Small intestine (tissue), 7 donors: ENCODE data around the gene ZNF80. TPM values are rescaled to one million over a fixed set of nuclear protein-coding genes. Genes with fewer than 3 reads are reported as not detected.

ENCODE experiments used
- DNase-seq, 2 donors: peaks; one replicate each; pipeline versions ENCODE4 v3.0.0 to v3.0.0-alpha.2; 2013
- FAIRE-seq: peaks from 2 replicates; lab custom pipeline; 2012; peaks lifted over from hg19 to GRCh38; lab: Jason Lieb, UNC
- H3K27ac ChIP-seq, 3 donors: one replicate each; pipeline ENCODE4 v1.5.1; 2013; ENCODE audit warnings: low read length in 2 of 3, mild to moderate bottlenecking in 2 of 3, control low read depth in 1 of 3, inconsistent platforms in 1 of 3, low read depth in 1 of 3, moderate library complexity in 1 of 3
- H3K27me3 ChIP-seq, 3 donors: one replicate each; pipeline ENCODE4 v1.6.1; 2013; ENCODE audit warnings: low read length in 3 of 3, inconsistent platforms in 1 of 3; ENCODE audit not compliant: control insufficient read depth in 3 of 3, insufficient read depth in 3 of 3
- H3K36me3 ChIP-seq, 3 donors: one replicate each; pipeline ENCODE4 v1.6.1; 2013; ENCODE audit warnings: low read length in 3 of 3, inconsistent platforms in 1 of 3, low read depth in 1 of 3, mild to moderate bottlenecking in 1 of 3, moderate library complexity in 1 of 3; ENCODE audit not compliant: control insufficient read depth in 3 of 3, insufficient read depth in 2 of 3
- H3K4me1 ChIP-seq, 3 donors: one replicate each; pipeline ENCODE4 v1.6.1; 2013; ENCODE audit warnings: low read length in 2 of 3, inconsistent platforms in 1 of 3, low read depth in 1 of 3, mild to moderate bottlenecking in 1 of 3, moderate library complexity in 1 of 3; ENCODE audit not compliant: control insufficient read depth in 3 of 3, insufficient read depth in 2 of 3
- H3K4me3 ChIP-seq, 3 donors: one replicate each; pipeline ENCODE4 v1.5.1; 2013; ENCODE audit warnings: low read length in 3 of 3, control low read depth in 1 of 3, inconsistent platforms in 1 of 3, low read depth in 1 of 3, mild to moderate bottlenecking in 1 of 3, moderate library complexity in 1 of 3
- H3K9me3 ChIP-seq, 2 donors: one replicate each; pipeline ENCODE4 v1.6.1; 2013; ENCODE audit warnings: low read depth in 1 of 2, low read length in 1 of 2; ENCODE audit not compliant: control insufficient read depth in 2 of 2, insufficient read depth in 1 of 2
- WGBS, 3 donors: extraction: QIAGEN DNeasy Blood & Tissue Kit; methylation state at CpG; one replicate each; pipeline ENCODE4 v1.1.7; 2013; 5-methylcytosine and 5-hydroxymethylcytosine counted together
- polyA plus RNA-seq, 4 donors: library from polyadenylated mRNA; stranded (reverse) in 3 of 4; unstranded in 1 of 4; fragments of 200-250 nt in 3 of 4; fragments of 120-200 nt in 1 of 4; gene quantifications; one replicate each; pipeline versions ENCODE4 v1.2.1 to v1.2.3, GENCODE V29; 2013
- donor health status: healthy with polysubstance abuse.
- donor health status: control.
- donor health status: control.
- donor health status: Bipolar disorder and iron deficiency.
- donor health status: healthy.

Gene ZNF80
- polyA plus RNA-seq, 4 donors = 0.01 to 0.03 TPM; not detected in 2

- H3K36me3 ChIP-seq = no peaks in the 10 kb centered on the region
- H3K4me1 ChIP-seq = no peaks in the 10 kb centered on the region
- H3K27ac ChIP-seq = no peak overlapping the region
- FAIRE-seq (no peak), DNase-seq (no peak)
- peaks cover 0 to 18% of the 10 kb centered on the region in 2 donors for H3K9me3 ChIP-seq
- no peaks in the 10 kb centered on the region for H3K27me3 ChIP-seq
- WGBS, 3 donors = 95 to 100% (median 96%) methylated on average over 1 of the region's 1 CpG
- no peak overlapping the region for H3K4me3 ChIP-seq
Measured at GRCh38 chr3:114227076-114227475, 10.3 kb downstream of the ZNF80 start.

GRCh38 chr3:114226313-114226712, 11.1 kb downstream of the ZNF80 start:
- Histone ChIP-seq H3K27ac (peak overlapping the region in 1 of 3 donors; percentile 14), H3K9me3 (peaks cover 0 to 18% of the 10 kb centered on the region in 2 donors), H3K4me3 (no peak overlapping the region), H3K27me3 (no peaks in the 10 kb centered on the region), H3K4me1 (no peaks in the 10 kb centered on the region), H3K36me3 (no peaks in the 10 kb centered on the region)
- FAIRE-seq = no peak
- WGBS, 3 donors = 78 to 86% (median 80%) methylated on average over 2 of the region's 2 CpGs
- DNase-seq = no peak

GRCh38 chr3:114223143-114223542, 14.2 kb downstream of the ZNF80 start:
- Histone ChIP-seq H3K27ac (no peak overlapping the region), H3K4me1 (no peaks in the 10 kb centered on the region), H3K36me3 (no peaks in the 10 kb centered on the region), H3K27me3 (no peaks in the 10 kb centered on the region), H3K4me3 (no peak overlapping the region), H3K9me3 (peaks cover 0 to 18% of the 10 kb centered on the region in 2 donors)
- 63 to 77% (median 68%) methylated on average over 3 of the region's 3 CpGs for WGBS, 3 donors
- FAIRE-seq (no peak), DNase-seq (peak in 1 of 2 donors; percentile 51)

- FAIRE-seq (no peak), DNase-seq (no peak)
- Histone ChIP-seq H3K9me3 (peaks cover 0 to 18% of the 10 kb centered on the region in 2 donors), H3K4me1 (no peaks in the 10 kb centered on the region), H3K27ac (peak overlapping the region in 2 of 3 donors; percentile 16 to 64), H3K36me3 (no peaks in the 10 kb centered on the region), H3K27me3 (no peaks in the 10 kb centered on the region), H3K4me3 (no peak overlapping the region)
- WGBS, 3 donors = 70 to 88% (median 88%) methylated on average over 1 of the region's 1 CpG
Measured at GRCh38 chr3:114221881-114222264, 15.5 kb downstream of the ZNF80 start.

- H3K27me3 ChIP-seq = no peaks in the 10 kb centered on the region
- peak overlapping the region in 1 of 3 donors; percentile 64 for H3K27ac ChIP-seq
- H3K9me3 ChIP-seq = peaks cover 0 to 18% of the 10 kb centered on the region in 2 donors
- DNase-seq = peak in 1 of 2 donors; percentile 59
- no peaks in the 10 kb centered on the region for H3K4me1 ChIP-seq
- 72 to 81% (median 74%) methylated on average over 9 of the region's 9 CpGs for WGBS, 3 donors
- no peak for FAIRE-seq
- H3K4me3 ChIP-seq = no peak overlapping the region
- no peaks in the 10 kb centered on the region for H3K36me3 ChIP-seq
Measured at GRCh38 chr3:114221165-114221880, 16.1 kb downstream of the ZNF80 start.

GRCh38 chr3:114219741-114220140, 17.6 kb downstream of the ZNF80 start:
- Histone ChIP-seq H3K27ac (no peak overlapping the region), H3K27me3 (no peaks in the 10 kb centered on the region), H3K9me3 (peaks cover 0 to 4% of the 10 kb centered on the region in 2 donors), H3K36me3 (no peaks in the 10 kb centered on the region), H3K4me1 (no peaks in the 10 kb centered on the region), H3K4me3 (no peak overlapping the region)
- DNase-seq (no peak), FAIRE-seq (no peak)
- 55 to 76% (median 72%) methylated on average over 2 of the region's 2 CpGs for WGBS, 3 donors

GRCh38 chr3:114218578-114219185, 18.7 kb downstream of the ZNF80 start:
- Histone ChIP-seq H3K4me1 (no peaks in the 10 kb centered on the region), H3K4me3 (no peak overlapping the region), H3K27me3 (peaks cover 0 to 2% (median 0%) of the 10 kb centered on the region in 3 donors), H3K27ac (no peak overlapping the region), H3K36me3 (no peaks in the 10 kb centered on the region), H3K9me3 (no peaks in the 10 kb centered on the region)
- 85 to 90% (median 88%) methylated on average over 12 of the region's 12 CpGs for WGBS, 3 donors
- no peak for FAIRE-seq
- DNase-seq = no peak

GRCh38 chr3:114218006-114218405, 19.4 kb downstream of the ZNF80 start:
- no peaks in the 10 kb centered on the region for H3K9me3 ChIP-seq
- no peaks in the 10 kb centered on the region for H3K36me3 ChIP-seq
- no peaks in the 10 kb centered on the region for H3K4me1 ChIP-seq
- no peak for DNase-seq
- no peak for FAIRE-seq
- WGBS, 3 donors = 83 to 94% (median 91%) methylated on average over 3 of the region's 3 CpGs
- H3K27ac ChIP-seq = no peak overlapping the region
- no peak overlapping the region for H3K4me3 ChIP-seq
- H3K27me3 ChIP-seq = peaks cover 0 to 8% (median 0%) of the 10 kb centered on the region in 3 donors
